ENCODE measurements around the gene UMODL1.
A peak's percentile ranks its signal among the peaks of the same experiment; 100 is the strongest.

UMODL1 gene

DNA sequence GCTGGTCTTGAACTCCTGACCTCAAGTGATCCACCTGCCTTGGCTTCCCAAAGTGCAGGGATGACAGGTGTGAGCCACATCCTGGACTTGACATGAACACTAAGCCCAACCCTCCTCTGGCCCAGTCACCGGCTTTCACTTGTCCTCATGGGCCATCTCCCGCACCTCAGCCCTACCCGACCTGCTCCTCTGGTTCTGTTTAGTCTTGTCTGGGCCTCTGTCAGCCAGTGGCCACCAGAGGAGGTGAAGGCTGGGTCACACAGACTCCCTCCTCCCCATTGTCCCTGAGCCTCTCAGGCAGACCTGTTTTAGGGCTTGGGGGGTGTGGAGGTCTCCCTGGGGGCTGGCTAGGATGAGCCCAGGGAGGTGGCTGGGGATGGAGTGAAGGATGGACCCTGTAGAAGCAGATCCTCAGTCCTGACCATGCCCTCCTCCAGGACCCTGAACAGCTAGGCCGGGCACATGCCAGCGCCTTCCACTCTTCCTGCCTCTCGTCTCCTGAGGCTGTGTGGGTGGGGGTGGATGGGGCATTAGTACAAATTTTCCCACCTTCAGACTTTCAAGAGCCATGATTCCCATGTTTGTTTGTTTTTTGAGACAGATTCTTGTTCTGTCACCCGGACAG, 26.1 kb upstream of the UMODL1 start:
- Histone ChIP-seq H3K27ac (ENCODE audit: low read length) (no peak overlapping the region), H3K4me3 (ENCODE audit: low read length) (no peak overlapping the region), H3K36me3 (replicated peaks; ENCODE audit: insufficient read depth, low read length) (no peaks in the 10 kb centered on the region), H4K20me1 (ENCODE audit: insufficient read depth, low read length) (no peaks in the 10 kb centered on the region), H3K9me3 (replicated peaks; ENCODE audit: insufficient read depth, low read length) (no peaks in the 10 kb centered on the region), H3K9ac (ENCODE audit: low read length) (no peak overlapping the region), H3K4me1 (ENCODE audit: low read length) (peaks cover 10% of the 10 kb centered on the region), H2AFZ (ENCODE audit: low read length) (no peak overlapping the region), H3K9me2 (replicated peaks; ENCODE audit: insufficient read depth, low read length) (no peaks in the 10 kb centered on the region), H3K4me2 (ENCODE audit: low read depth, low read length) (no peak overlapping the region), H3F3A (ENCODE audit: insufficient read depth, low read length) (no peaks in the 10 kb centered on the region; the same call in 1 of the 2 replicates), H3K27me3 (replicated peaks; ENCODE audit: insufficient read depth, low read length) (no peaks in the 10 kb centered on the region), H3K79me2 (ENCODE audit: low read length) (no peaks in the 10 kb centered on the region)
- TF ChIP-seq EZH2 (optimal IDR thresholded peaks at IDR 0.05; ENCODE audit: low read depth, low read length) = no peak
- TF ChIP-seq, protein P1, sequence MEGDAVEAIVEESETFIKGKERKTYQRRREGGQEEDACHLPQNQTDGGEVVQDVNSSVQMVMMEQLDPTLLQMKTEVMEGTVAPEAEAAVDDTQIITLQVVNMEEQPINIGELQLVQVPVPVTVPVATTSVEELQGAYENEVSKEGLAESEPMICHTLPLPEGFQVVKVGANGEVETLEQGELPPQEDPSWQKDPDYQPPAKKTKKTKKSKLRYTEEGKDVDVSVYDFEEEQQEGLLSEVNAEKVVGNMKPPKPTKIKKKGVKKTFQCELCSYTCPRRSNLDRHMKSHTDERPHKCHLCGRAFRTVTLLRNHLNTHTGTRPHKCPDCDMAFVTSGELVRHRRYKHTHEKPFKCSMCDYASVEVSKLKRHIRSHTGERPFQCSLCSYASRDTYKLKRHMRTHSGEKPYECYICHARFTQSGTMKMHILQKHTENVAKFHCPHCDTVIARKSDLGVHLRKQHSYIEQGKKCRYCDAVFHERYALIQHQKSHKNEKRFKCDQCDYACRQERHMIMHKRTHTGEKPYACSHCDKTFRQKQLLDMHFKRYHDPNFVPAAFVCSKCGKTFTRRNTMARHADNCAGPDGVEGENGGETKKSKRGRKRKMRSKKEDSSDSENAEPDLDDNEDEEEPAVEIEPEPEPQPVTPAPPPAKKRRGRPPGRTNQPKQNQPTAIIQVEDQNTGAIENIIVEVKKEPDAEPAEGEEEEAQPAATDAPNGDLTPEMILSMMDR (IDR thresholded peaks at IDR 0.05; ENCODE audit: low read length) = no peak
- TF ChIP-seq EZH2phosphoT487 (IDR thresholded peaks at IDR 0.05; ENCODE audit: low read length) = no peak
- no peak for DNase-seq

DNA sequence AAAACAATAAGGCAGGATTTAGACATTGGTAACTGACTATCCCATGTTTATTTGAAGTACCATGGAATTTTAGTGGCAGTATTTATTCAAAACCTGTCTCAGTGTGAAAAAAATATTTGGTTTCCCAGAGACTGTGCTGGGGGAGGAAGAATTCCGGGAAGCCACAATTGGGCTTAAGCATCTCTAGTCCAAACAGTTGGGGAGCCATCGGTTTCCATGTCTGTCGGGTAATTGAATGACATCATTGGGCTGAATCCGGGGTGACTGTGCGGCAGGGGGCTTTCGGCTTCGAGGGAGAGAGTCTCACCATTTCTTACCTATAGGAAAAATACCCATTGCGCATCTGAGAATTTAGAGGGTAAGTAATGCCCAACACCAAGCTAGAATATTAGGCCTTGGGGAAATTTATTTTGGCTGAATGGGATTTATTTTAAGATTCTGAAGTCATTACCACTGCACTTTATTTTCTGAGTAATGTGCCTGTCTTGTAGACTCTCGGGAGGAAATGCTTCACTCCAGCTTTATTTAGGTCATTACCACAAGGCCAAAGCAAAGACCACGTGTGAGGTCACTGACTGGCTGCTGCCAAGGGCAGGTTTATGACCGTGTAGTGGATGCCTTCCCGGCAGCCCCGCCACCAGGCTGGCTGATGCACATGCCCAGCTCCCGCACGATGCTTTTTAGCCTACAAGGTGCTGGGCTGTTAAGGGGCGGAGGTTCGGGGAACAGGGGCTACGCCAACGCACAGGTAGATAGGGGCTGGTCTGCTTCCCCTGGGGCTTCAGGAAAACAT, 23.1 kb upstream of the UMODL1 start:
- DNase-seq = peak; percentile 60
- 0 out of 2 replicates have a peak overlapping the region, but pooled peaks have one; percentile 4 for H3K4me2 ChIP-seq (ENCODE audit: low read depth, low read length)

DNA sequence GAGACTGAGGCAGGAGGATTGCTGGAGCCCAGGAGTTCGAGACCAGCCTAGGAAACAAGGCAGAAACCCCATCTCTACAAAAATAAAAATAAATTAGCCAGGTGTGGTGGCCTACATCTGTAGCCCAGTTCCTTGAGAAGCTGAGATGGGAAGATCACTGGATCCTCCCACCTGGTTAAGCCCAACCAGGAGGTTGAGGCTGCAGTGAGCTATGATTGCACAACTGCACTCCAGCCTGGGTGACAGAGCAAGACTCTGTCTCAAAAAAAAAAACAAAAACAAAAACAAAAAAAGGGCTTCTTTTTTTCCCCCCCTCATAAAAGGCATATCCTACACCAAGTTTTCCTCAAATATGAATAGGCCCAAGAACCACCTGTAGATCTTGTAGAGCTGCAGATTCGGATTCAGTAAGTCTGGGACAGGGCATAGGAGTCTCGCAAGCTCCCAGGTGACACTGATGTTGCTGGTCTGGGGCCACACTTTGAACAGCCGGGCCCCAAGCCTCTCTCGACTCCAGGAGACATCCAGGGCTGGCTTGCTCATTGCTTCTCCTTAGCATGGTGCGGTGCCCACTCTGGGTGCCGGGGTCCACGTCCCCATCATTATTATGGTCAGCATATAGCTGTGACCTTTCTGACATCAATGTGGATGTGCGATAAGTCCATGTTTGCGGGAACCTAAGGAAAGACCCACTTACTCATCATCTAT, 22.1 kb upstream of the UMODL1 start:
- no peak overlapping the region for H3K9ac ChIP-seq (ENCODE audit: low read length)
- no peak overlapping the region for H3K4me3 ChIP-seq (ENCODE audit: low read length)
- no peak overlapping the region for H3K4me2 ChIP-seq (ENCODE audit: low read depth, low read length)
- no peak overlapping the region for H2AFZ ChIP-seq (ENCODE audit: low read length)
- H3K36me3 ChIP-seq (replicated peaks; ENCODE audit: insufficient read depth, low read length) = no peaks in the 10 kb centered on the region
- H3K9me3 ChIP-seq (replicated peaks; ENCODE audit: insufficient read depth, low read length) = no peaks in the 10 kb centered on the region
- no peaks in the 10 kb centered on the region; the same call in 1 of the 2 replicates for H3F3A ChIP-seq (ENCODE audit: insufficient read depth, low read length)
- no peak overlapping the region for H3K27ac ChIP-seq (ENCODE audit: low read length)
- TF ChIP-seq, protein P1 (IDR thresholded peaks at IDR 0.05; ENCODE audit: low read length) = no peak
- no peak for TF ChIP-seq EZH2 (optimal IDR thresholded peaks at IDR 0.05; ENCODE audit: low read depth, low read length)
- TF ChIP-seq EZH2phosphoT487 (IDR thresholded peaks at IDR 0.05; ENCODE audit: low read length) = no peak
- no peaks in the 10 kb centered on the region for H3K79me2 ChIP-seq (ENCODE audit: low read length)
- no peaks in the 10 kb centered on the region for H3K27me3 ChIP-seq (replicated peaks; ENCODE audit: insufficient read depth, low read length)
- H3K4me1 ChIP-seq (ENCODE audit: low read length) = peaks cover 10% of the 10 kb centered on the region
- no peaks in the 10 kb centered on the region for H3K9me2 ChIP-seq (replicated peaks; ENCODE audit: insufficient read depth, low read length)
- DNase-seq = no peak
- no peaks in the 10 kb centered on the region for H4K20me1 ChIP-seq (ENCODE audit: insufficient read depth, low read length)

More for the DNA sequence above, 23.1 kb upstream of the UMODL1 start:
- no peak for TF ChIP-seq EZH2 (optimal IDR thresholded peaks at IDR 0.05; ENCODE audit: low read depth, low read length)
- TF ChIP-seq EZH2phosphoT487 (IDR thresholded peaks at IDR 0.05; ENCODE audit: low read length) = no peak
- TF ChIP-seq, protein P1 (IDR thresholded peaks at IDR 0.05; ENCODE audit: low read length) = no peak
- peak overlapping the region; percentile 6; the same call in 1 of the 2 replicates for H3K27ac ChIP-seq (ENCODE audit: low read length)
- H2AFZ ChIP-seq (ENCODE audit: low read length) = no peak overlapping the region
- no peaks in the 10 kb centered on the region for H3K79me2 ChIP-seq (ENCODE audit: low read length)
- no peaks in the 10 kb centered on the region for H3K9me2 ChIP-seq (replicated peaks; ENCODE audit: insufficient read depth, low read length)
- no peak overlapping the region for H3K4me3 ChIP-seq (ENCODE audit: low read length)
- H3K9ac ChIP-seq (ENCODE audit: low read length) = no peak overlapping the region
- peaks cover 10% of the 10 kb centered on the region for H3K4me1 ChIP-seq (ENCODE audit: low read length)
- H3K27me3 ChIP-seq (replicated peaks; ENCODE audit: insufficient read depth, low read length) = no peaks in the 10 kb centered on the region
- H3K9me3 ChIP-seq (replicated peaks; ENCODE audit: insufficient read depth, low read length) = no peaks in the 10 kb centered on the region
- H3F3A ChIP-seq (ENCODE audit: insufficient read depth, low read length) = no peaks in the 10 kb centered on the region; the same call in 1 of the 2 replicates
- no peaks in the 10 kb centered on the region for H3K36me3 ChIP-seq (replicated peaks; ENCODE audit: insufficient read depth, low read length)
- no peaks in the 10 kb centered on the region for H4K20me1 ChIP-seq (ENCODE audit: insufficient read depth, low read length)

All from MM.1S (cell line).